NCI-H69 (cell line): Measurements from ENCODE around the gene SLC2A3.
"Not testable (repeated sequence)": the region's sequence is repeated elsewhere in the genome, so short reads cannot be mapped to it uniquely, and the experiment has no call there.

Experiments
- DNase-seq: peaks from one replicate; lab custom pipeline; 2025; lab: John Stamatoyannopoulos, UW

SLC2A3 gene

GRCh38 chr12:7950230-7950943 is 14.4 kb upstream of the SLC2A3 start:
- DNase-seq = not testable (repeated sequence)

GRCh38 chr12:7948589-7949260 is 12.7 kb upstream of the SLC2A3 start:
- no peak for DNase-seq

GRCh38 chr12:7947011-7947410 is 11.0 kb upstream of the SLC2A3 start:
- no peak for DNase-seq

- not testable (repeated sequence) for DNase-seq
These were observed 8.8 kb upstream of the SLC2A3 start for GRCh38 chr12:7944760-7945159.

- no peak for DNase-seq
These were observed 4.9 kb upstream of the SLC2A3 start for GRCh38 chr12:7940906-7941305.

GRCh38 chr12:7937833-7938506 is 2.0 kb upstream of the SLC2A3 start:
- DNase-seq = no peak

GRCh38 chr12:7934889-7935492 is 996 bp downstream of the SLC2A3 start:
- DNase-seq = no peak

- no peak for DNase-seq
These were observed 1.7 kb downstream of the SLC2A3 start for GRCh38 chr12:7934091-7934888.

- DNase-seq = peak; percentile 74
These were observed 2.7 kb downstream of the SLC2A3 start for GRCh38 chr12:7933255-7933726.

- not testable (repeated sequence) for DNase-seq
These were observed 3.3 kb downstream of the SLC2A3 start for GRCh38 chr12:7932599-7933240.

GRCh38 chr12:7929083-7929792 is 6.7 kb downstream of the SLC2A3 start:
- DNase-seq = peak; percentile 1

- DNase-seq = no peak
These were observed 8.5 kb downstream of the SLC2A3 start for GRCh38 chr12:7927470-7927869.

GRCh38 chr12:7926068-7926666 is 9.8 kb downstream of the SLC2A3 start:
- DNase-seq = not testable (repeated sequence)

- DNase-seq = no peak
These were observed 12.4 kb downstream of the SLC2A3 start for GRCh38 chr12:7923241-7924236.

- not testable (repeated sequence) for DNase-seq
These were observed 14.8 kb downstream of the SLC2A3 start for GRCh38 chr12:7921181-7921580.

GRCh38 chr12:7918268-7918590 is 17.8 kb downstream of the SLC2A3 start:
- DNase-seq = not testable (repeated sequence)

GRCh38 chr12:7917392-7918267 is 18.4 kb downstream of the SLC2A3 start:
- no peak for DNase-seq

GRCh38 chr12:7916936-7917335 is 19.1 kb downstream of the SLC2A3 start:
- DNase-seq = no peak
